GM12878 (cell line): ENCODE measurements around the gene COL8A2. TPM values are rescaled to one million over a fixed set of nuclear protein-coding genes. Genes with fewer than 3 reads are reported as not detected.

Experiments used
- ATAC-seq: fragments of 200-7000 bp; cut with Tn5 transposase; 3 replicates; pipeline ENCODE4 v1.9.1; 2020; ENCODE audit warnings: mild to moderate bottlenecking, moderate library complexity
- BruUV-seq: library from RNA; stranded (reverse); fragments of 400-500 nt; replicated peaks from 2 replicates; lab custom pipeline; 2021; lab: Mats Ljungman, UMichigan
- CTCF ChIA-PET: fragments of 300-600 bp; sonication (Branson Sonifier 250); formaldehyde crosslinking; extraction: SDS; loops from one replicate; lab custom pipeline; 2021; ENCODE audit warnings: inconsistent platforms; lab: Yijun Ruan, JAX
- POLR2A ChIA-PET: fragments of 350-600 bp; formaldehyde crosslinking; extraction: SDS; loops from one replicate; lab custom pipeline; 2021; ENCODE audit warnings: inconsistent platforms; lab: Charles Lee
- RAD21 ChIA-PET: fragments of 300-600 bp; sonication (Branson Sonifier 250); formaldehyde crosslinking; loops from one replicate; lab custom pipeline; 2023; ENCODE audit warnings: antibody characterized with exemption; ENCODE audit not compliant: unreplicated experiment; lab: Charles Lee
- SMC1A ChIA-PET: fragments of 300-600 bp; sonication (Branson Sonifier 250); formaldehyde crosslinking; loops from one replicate; lab custom pipeline; 2023; ENCODE audit not compliant: unreplicated experiment, uncharacterized antibody; lab: Charles Lee
- DNase-seq: peaks from one replicate; pipeline ENCODE4 v3.0.0-alpha.2; 2011; ENCODE audit warnings: low read depth, low spot score
- FAIRE-seq: peaks from 3 replicates; lab custom pipeline; 2011; peaks lifted over from hg19 to GRCh38; lab: Jason Lieb, UNC
- H2AFZ ChIP-seq: 2 replicates; pipeline ENCODE4 v1.6.0; 2011; ENCODE audit warnings: low read depth, low read length, control low read depth; ENCODE audit not compliant: control insufficient read depth
- H3K27ac ChIP-seq: 2 replicates; pipeline ENCODE4 v1.5.1; 2011; ENCODE audit warnings: control low read depth; ENCODE audit not compliant: control insufficient read depth, insufficient read depth
- H3K27me3 ChIP-seq, 2 experiments: replicated peaks in 1 of 2; 2 replicates each; pipeline versions ENCODE4 v1.6.0 to v1.6.1; 2011; ENCODE audit warnings: low read length in 1 of 2; ENCODE audit not compliant: control insufficient read depth in 2 of 2, insufficient read depth in 2 of 2
- H3K36me3 ChIP-seq, 2 experiments: 2 replicates each; pipeline ENCODE4 v1.5.1; 2011; ENCODE audit warnings: low read length in 1 of 2; ENCODE audit not compliant: control insufficient read depth in 2 of 2, insufficient read depth in 2 of 2
- H3K4me1 ChIP-seq: 2 replicates; pipeline ENCODE4 v1.6.1; 2011; ENCODE audit warnings: mild to moderate bottlenecking, low read length, moderate library complexity, mixed read lengths; ENCODE audit not compliant: control insufficient read depth, insufficient read depth
- H3K4me2 ChIP-seq: 2 replicates; pipeline ENCODE4 v1.6.0; 2011; ENCODE audit warnings: control low read depth; ENCODE audit not compliant: control insufficient read depth, insufficient read depth
- H3K4me3 ChIP-seq: fragments of 200-600 bp; sonication (generic); 2 replicates; pipeline ENCODE4 v1.5.1; 2016
- H3K79me2 ChIP-seq: 2 replicates; pipeline ENCODE4 v1.6.0; 2011; ENCODE audit warnings: low read length; ENCODE audit not compliant: control insufficient read depth, insufficient read depth
- H3K9ac ChIP-seq: 2 replicates; pipeline ENCODE4 v1.8.0; 2011; ENCODE audit warnings: low read length, control low read depth, mixed read lengths; ENCODE audit not compliant: control insufficient read depth, insufficient read depth
- H3K9me3 ChIP-seq: replicated peaks from 3 replicates; pipeline ENCODE4 v1.5.1; 2011; ENCODE audit warnings: mild to moderate bottlenecking, low read length; ENCODE audit not compliant: control insufficient read depth, insufficient read depth
- H4K20me1 ChIP-seq: 2 replicates; pipeline ENCODE4 v1.6.0; 2011; ENCODE audit not compliant: control insufficient read depth, insufficient read depth
- NFXL1 ChIP-seq: fragments of 450-650 bp; IDR thresholded peaks from 2 replicates; pipeline ENCODE4 v1.6.1; 2017; ENCODE audit warnings: antibody characterized with exemption, mild to moderate bottlenecking, borderline replicate concordance
- POLR2AphosphoS5 ChIP-seq: IDR thresholded peaks from 2 replicates; pipeline ENCODE4 v1.6.1; 2011; ENCODE audit warnings: mild to moderate bottlenecking, low read length, inconsistent platforms
- TAF1 ChIP-seq: IDR thresholded peaks from 2 replicates; pipeline ENCODE4 v1.6.1; 2011; ENCODE audit warnings: mild to moderate bottlenecking, low read depth, low read length, borderline replicate concordance
- TCF3 ChIP-seq: IDR thresholded peaks from 2 replicates; pipeline ENCODE4 v1.6.1; 2012; ENCODE audit warnings: low read depth, mild to moderate bottlenecking, low read length, borderline replicate concordance; ENCODE audit not compliant: insufficient read depth
- ZNF384 ChIP-seq: IDR thresholded peaks from 2 replicates; pipeline ENCODE4 v1.6.1; 2012; ENCODE audit warnings: low read depth, mild to moderate bottlenecking, low read length, improper control_type of control experiment, borderline replicate concordance
- ZNF622 ChIP-seq: fragments of 450-650 bp; IDR thresholded peaks from 2 replicates; pipeline ENCODE4 v1.6.1; 2017; ENCODE audit warnings: mild to moderate bottlenecking, inconsistent platforms
- WGBS: methylation state at CpG from one replicate; pipeline ENCODE4 v1.1.6; 2016; ENCODE audit warnings: low lambda C conversion rate; ENCODE audit not compliant: insufficient replicate concordance, insufficient coverage; ENCODE audit errors: missing lambda C conversion rate; 5-methylcytosine and 5-hydroxymethylcytosine counted together
- in situ Hi-C: fragments of 300-500 bp; cut with MboI; formaldehyde crosslinking; loops from 9 replicates; pipeline ENCODE4 v1.14.3; 2018; ENCODE audit warnings: mixed read lengths
- intact Hi-C: fragments of 100-400 bp; cut with micrococcal nuclease; formaldehyde crosslinking; loops from one replicate; pipeline ENCODE4 v1.14.2; 2022; ENCODE audit not compliant: unreplicated experiment
- polyA plus RNA-seq, 11 experiments: library from polyadenylated mRNA; depleted of rRNA in 4 of 11; unstranded in 6 of 11; stranded (reverse) in 5 of 11; fragments of >200 nt; fragmentation: Nextera tagmentation in 4 of 11; fragmentation: Illumina TruSeq in 1 of 11; extraction: Ambion mirVana in 4 of 11; extraction: Trizol in 1 of 11; gene quantifications; 1 replicate in 1 of 11; 2 replicates in 10 of 11; pipeline versions ENCODE4 v1.2.1 to v1.2.3, GENCODE V29; 2011 to 2016; ENCODE audit warnings: inconsistent platforms in 2 of 11, missing spikeins in 2 of 11, low read depth in 1 of 11
- total RNA-seq, 4 experiments: library from RNA; depleted of rRNA in 3 of 4; stranded (reverse); fragments of >200 nt in 3 of 4; fragmentation: Illumina TruSeq in 1 of 4; extraction: Trizol in 1 of 4; gene quantifications; 2 replicates each; pipeline versions ENCODE4 v1.2.1 to v1.2.3, GENCODE V29; 2013 to 2021
- TF ChIP-seq, protein P1 (sequence below): IDR thresholded peaks from 2 replicates; pipeline ENCODE4 v1.6.1; 2012; ENCODE audit warnings: improper control_type of control experiment, low read depth, low read length; ENCODE audit not compliant: insufficient replicate concordance

COL8A2 gene
- total and polyA plus RNA-seq, 10 of the 15 experiments (the other 5 are each of a cell fraction or from before 2014, with no cell fraction given), result 0.01 TPM; not detected in 9

DNA sequence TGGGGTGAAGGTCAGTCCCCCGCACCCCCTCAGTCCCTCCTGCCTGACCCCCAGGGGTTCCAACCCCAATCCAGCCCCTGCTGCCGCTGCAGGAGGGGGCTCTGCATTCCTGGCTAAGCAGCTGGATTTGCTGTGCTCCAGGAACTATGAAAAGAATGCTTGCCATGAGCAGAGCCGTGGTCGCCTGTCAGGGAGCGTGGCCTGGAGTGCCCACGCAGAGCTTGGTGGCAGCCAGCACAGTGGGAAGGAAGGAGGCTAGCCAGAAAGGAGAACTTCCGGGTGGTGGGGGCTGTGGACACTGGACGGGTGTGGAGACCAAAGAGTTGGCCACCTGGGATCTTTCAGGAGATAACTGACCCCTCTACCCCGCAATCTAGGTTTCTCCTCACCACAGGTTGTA, 5.6 kb downstream of the COL8A2 start:
- RAD21 ChIA-PET, result interaction anchor here (0.6 kb wide), 1 partner anchor 166 kb away, joined by 3 read pairs; no protein-coding TSS in a partner anchor
- BruUV-seq, result no TSS peak
- Histone ChIP-seq H3K36me3 (no peaks in the 10 kb centered on the region), H3K4me3 (no peak overlapping the region), H3K9ac (no peak overlapping the region), H3K4me1 (peaks cover 11% of the 10 kb centered on the region)
- POLR2A ChIA-PET, result no interaction called here
- TF ChIP-seq POLR2AphosphoS5 (no peak), TCF3 (no peak), TAF1 (no peak), ZNF384 (no peak), NFXL1 (no peak), ZNF622 (no peak)
- TF ChIP-seq, protein P1, sequence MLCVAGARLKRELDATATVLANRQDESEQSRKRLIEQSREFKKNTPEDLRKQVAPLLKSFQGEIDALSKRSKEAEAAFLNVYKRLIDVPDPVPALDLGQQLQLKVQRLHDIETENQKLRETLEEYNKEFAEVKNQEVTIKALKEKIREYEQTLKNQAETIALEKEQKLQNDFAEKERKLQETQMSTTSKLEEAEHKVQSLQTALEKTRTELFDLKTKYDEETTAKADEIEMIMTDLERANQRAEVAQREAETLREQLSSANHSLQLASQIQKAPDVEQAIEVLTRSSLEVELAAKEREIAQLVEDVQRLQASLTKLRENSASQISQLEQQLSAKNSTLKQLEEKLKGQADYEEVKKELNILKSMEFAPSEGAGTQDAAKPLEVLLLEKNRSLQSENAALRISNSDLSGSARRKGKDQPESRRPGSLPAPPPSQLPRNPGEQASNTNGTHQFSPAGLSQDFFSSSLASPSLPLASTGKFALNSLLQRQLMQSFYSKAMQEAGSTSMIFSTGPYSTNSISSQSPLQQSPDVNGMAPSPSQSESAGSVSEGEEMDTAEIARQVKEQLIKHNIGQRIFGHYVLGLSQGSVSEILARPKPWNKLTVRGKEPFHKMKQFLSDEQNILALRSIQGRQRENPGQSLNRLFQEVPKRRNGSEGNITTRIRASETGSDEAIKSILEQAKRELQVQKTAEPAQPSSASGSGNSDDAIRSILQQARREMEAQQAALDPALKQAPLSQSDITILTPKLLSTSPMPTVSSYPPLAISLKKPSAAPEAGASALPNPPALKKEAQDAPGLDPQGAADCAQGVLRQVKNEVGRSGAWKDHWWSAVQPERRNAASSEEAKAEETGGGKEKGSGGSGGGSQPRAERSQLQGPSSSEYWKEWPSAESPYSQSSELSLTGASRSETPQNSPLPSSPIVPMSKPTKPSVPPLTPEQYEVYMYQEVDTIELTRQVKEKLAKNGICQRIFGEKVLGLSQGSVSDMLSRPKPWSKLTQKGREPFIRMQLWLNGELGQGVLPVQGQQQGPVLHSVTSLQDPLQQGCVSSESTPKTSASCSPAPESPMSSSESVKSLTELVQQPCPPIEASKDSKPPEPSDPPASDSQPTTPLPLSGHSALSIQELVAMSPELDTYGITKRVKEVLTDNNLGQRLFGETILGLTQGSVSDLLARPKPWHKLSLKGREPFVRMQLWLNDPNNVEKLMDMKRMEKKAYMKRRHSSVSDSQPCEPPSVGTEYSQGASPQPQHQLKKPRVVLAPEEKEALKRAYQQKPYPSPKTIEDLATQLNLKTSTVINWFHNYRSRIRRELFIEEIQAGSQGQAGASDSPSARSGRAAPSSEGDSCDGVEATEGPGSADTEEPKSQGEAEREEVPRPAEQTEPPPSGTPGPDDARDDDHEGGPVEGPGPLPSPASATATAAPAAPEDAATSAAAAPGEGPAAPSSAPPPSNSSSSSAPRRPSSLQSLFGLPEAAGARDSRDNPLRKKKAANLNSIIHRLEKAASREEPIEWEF, result no peak
- TF ChIP-seq, all 136 proteins: peak for 0
- H3K4me2 ChIP-seq, result no peak overlapping the region
- DNase-seq (no peak), ATAC-seq (no peak), FAIRE-seq (no peak)
- H4K20me1 ChIP-seq, result no peaks in the 10 kb centered on the region; the same call in 1 of the 2 replicates
- CTCF ChIA-PET, result interaction anchor here (1.6 to 1.9 kb wide), 2 partner anchors 16 to 17 kb away, joined by 3 to 8 read pairs; no protein-coding TSS in a partner anchor
- H3K79me2 ChIP-seq, result no peaks in the 10 kb centered on the region
- no peaks in the 10 kb centered on the region for H3K9me3 ChIP-seq
- SMC1A ChIA-PET, result interaction anchor here (1.2 kb wide), 1 partner anchor 24 kb away, joined by 3 read pairs; no protein-coding TSS in a partner anchor
- in situ Hi-C loops (no loop called here), intact Hi-C loops (no loop called here)
- H3K27ac ChIP-seq, result no peak overlapping the region
- WGBS, result 38% methylated on average over 9 of the region's 9 CpGs
- peaks cover 0 to 7% of the 10 kb centered on the region in 2 experiments; a peak in 3 of 4 replicates for H3K27me3 ChIP-seq
- no peak overlapping the region for H2AFZ ChIP-seq
